RWPE2 (cell line): ENCODE data around the gene ARHGAP4.

Source experiments
- ATAC-seq: fragments of 200-7000 bp; cut with Tn5 transposase; 3 replicates; pipeline ENCODE4 v1.9.1; 2021; ENCODE audit warnings: low read depth
- DNase-seq: peaks from one replicate; pipeline ENCODE4 v3.0.0-alpha.2; 2020; ENCODE audit warnings: low spot score
- H3K27ac ChIP-seq: fragments of 450-650 bp; 2 replicates; pipeline ENCODE4 v1.5.1; 2017; ENCODE audit warnings: mild to moderate bottlenecking; ENCODE audit not compliant: poor library complexity, severe bottlenecking
- H3K27me3 ChIP-seq: fragments of 250-450 bp; sonication (Bioruptor Pico); 2 replicates; pipeline ENCODE4 v1.5.1; 2021; ENCODE audit warnings: mild to moderate bottlenecking, moderate library complexity; ENCODE audit not compliant: insufficient read depth, poor library complexity, severe bottlenecking
- H3K36me3 ChIP-seq: fragments of 250-450 bp; sonication (Bioruptor Pico); 2 replicates; pipeline ENCODE4 v1.5.1; 2020; ENCODE audit warnings: low read depth, mild to moderate bottlenecking, moderate library complexity
- H3K4me1 ChIP-seq: fragments of 250-450 bp; sonication (Bioruptor Pico); 2 replicates; pipeline ENCODE4 v1.5.1; 2021; ENCODE audit warnings: mild to moderate bottlenecking, moderate library complexity; ENCODE audit not compliant: insufficient read depth, poor library complexity, severe bottlenecking
- H3K4me3 ChIP-seq: fragments of 250-450 bp; sonication (Bioruptor Pico); 2 replicates; pipeline ENCODE4 v1.5.1; 2021; ENCODE audit warnings: mild to moderate bottlenecking, moderate library complexity; ENCODE audit not compliant: severe bottlenecking
- H3K9me3 ChIP-seq: fragments of 250-450 bp; sonication (Bioruptor Pico); 2 replicates; pipeline ENCODE4 v1.5.1; 2021; ENCODE audit warnings: mild to moderate bottlenecking, moderate library complexity; ENCODE audit not compliant: severe bottlenecking
- CTCF ChIP-seq: fragments of 450-650 bp; IDR thresholded peaks from one replicate; pipeline ENCODE4 v1.5.1; 2017; ENCODE audit warnings: mild to moderate bottlenecking, moderate library complexity; ENCODE audit not compliant: poor library complexity, severe bottlenecking

The ARHGAP4 gene

GRCh38 chrX:153903238-153903980 lies 22.7 kb downstream of the ARHGAP4 start:
- Histone ChIP-seq H3K27ac (no peak overlapping the region), H3K36me3 (no peaks in the 10 kb centered on the region), H3K27me3 (no peaks in the 10 kb centered on the region), H3K4me3 (no peak overlapping the region), H3K9me3 (no peaks in the 10 kb centered on the region), H3K4me1 (peaks cover 15% of the 10 kb centered on the region)
- no peak for TF ChIP-seq CTCF
- ATAC-seq, result no peak
- DNase-seq, result peak; percentile 16

GRCh38 chrX:153902385-153902784 lies 23.7 kb downstream of the ARHGAP4 start:
- Histone ChIP-seq H3K27me3 (no peaks in the 10 kb centered on the region), H3K4me3 (no peak overlapping the region), H3K9me3 (no peaks in the 10 kb centered on the region), H3K36me3 (no peaks in the 10 kb centered on the region), H3K4me1 (peaks cover 15% of the 10 kb centered on the region), H3K27ac (peak overlapping the region; percentile 69)
- ATAC-seq, result peak; percentile 50
- DNase-seq, result no peak
- no peak for TF ChIP-seq CTCF

- Histone ChIP-seq H3K9me3 (no peaks in the 10 kb centered on the region), H3K4me3 (no peak overlapping the region)
Observed at GRCh38 chrX:153901753-153902140, 24.3 kb downstream of the ARHGAP4 start.

GRCh38 chrX:153900831-153901752 lies 25.0 kb downstream of the ARHGAP4 start:
- peaks cover 15% of the 10 kb centered on the region for H3K4me1 ChIP-seq
- no peak overlapping the region for H3K4me3 ChIP-seq
- peak overlapping the region; percentile 69 for H3K27ac ChIP-seq
- peak; percentile 94 for ATAC-seq
- TF ChIP-seq CTCF, result no peak
- DNase-seq, result peak; percentile 84
- H3K9me3 ChIP-seq, result no peaks in the 10 kb centered on the region
- no peaks in the 10 kb centered on the region for H3K36me3 ChIP-seq
- H3K27me3 ChIP-seq, result no peaks in the 10 kb centered on the region

More at GRCh38 chrX:153901753-153902140, 24.3 kb downstream of the ARHGAP4 start:
- ATAC-seq (no peak), DNase-seq (no peak)
- peak overlapping the region; percentile 69 for H3K27ac ChIP-seq
- peaks cover 15% of the 10 kb centered on the region for H3K4me1 ChIP-seq
- no peaks in the 10 kb centered on the region for H3K36me3 ChIP-seq
- TF ChIP-seq CTCF, result no peak
- H3K27me3 ChIP-seq, result no peaks in the 10 kb centered on the region
